HepG2 (cell line): ENCODE data around the gene ZNF221. TPM values are rescaled to one million over a fixed set of nuclear protein-coding genes. Genes with fewer than 3 reads are reported as not detected.

Source experiments
- KDM5B ChIP-seq: sonication (generic); formaldehyde crosslinking; IDR thresholded peaks from 2 replicates; pipeline ENCODE4 v1.4.0; 2020; ENCODE audit warnings: missing genetic modification reagents, mild to moderate bottlenecking, borderline replicate concordance
- YEATS4 ChIP-seq: sonication (generic); formaldehyde crosslinking; IDR thresholded peaks from 2 replicates; pipeline ENCODE4 v1.4.0; 2020; ENCODE audit warnings: missing genetic modification reagents, borderline replicate concordance
- ZNF644 ChIP-seq: IDR thresholded peaks from 2 replicates; pipeline ENCODE4 v1.6.1; 2016; ENCODE audit warnings: low read depth
- polyA plus RNA-seq, 8 experiments: library from polyadenylated mRNA; depleted of rRNA in 3 of 8; stranded (reverse) in 7 of 8; unstranded in 1 of 8; fragments of >200 nt; fragmentation: Illumina TruSeq in 4 of 8; extraction: Trizol in 4 of 8; gene quantifications; 2 replicates each; pipeline versions ENCODE4 v1.2.1 to v1.2.3, GENCODE V29; 2011 to 2016; ENCODE audit warnings: low read depth in 4 of 8, missing spikeins in 1 of 8, mixed read lengths in 1 of 8; ENCODE audit not compliant: insufficient read depth in 1 of 8
- total RNA-seq, 5 experiments: library from RNA; depleted of rRNA; stranded (reverse); fragments of >200 nt; fragmentation: Illumina TruSeq; extraction: Trizol; gene quantifications; 2 replicates each; pipeline ENCODE4 v1.2.3, GENCODE V29; 2016; ENCODE audit warnings: low read depth in 1 of 5
- TF ChIP-seq, protein P1 (sequence below): sonication (generic); formaldehyde crosslinking; IDR thresholded peaks from 2 replicates; pipeline ENCODE4 v1.9.0; 2021; ENCODE audit warnings: mild to moderate bottlenecking, missing genetic modification reagents
- TF ChIP-seq, protein P2 (sequence below): IDR thresholded peaks from 2 replicates; pipeline ENCODE4 v1.6.1; 2012; ENCODE audit warnings: inconsistent platforms
- TF ChIP-seq, protein P3 (sequence below): sonication (generic); formaldehyde crosslinking; IDR thresholded peaks from 2 replicates; pipeline ENCODE4 v1.4.0; 2020; ENCODE audit warnings: mild to moderate bottlenecking, missing genetic modification reagents
- TF ChIP-seq, protein P4 (sequence below), 2 experiments: fragments of 450-650 bp in 1 of 2; sonication (generic) in 1 of 2; formaldehyde crosslinking in 1 of 2; IDR thresholded peaks; 2 replicates each; pipeline versions ENCODE4 v1.6.1 to v1.8.0; 2016 to 2022; ENCODE audit warnings: antibody characterized with exemption in 1 of 2, mild to moderate bottlenecking in 1 of 2, missing genetic modification reagents in 1 of 2

The ZNF221 gene
- total and polyA plus RNA-seq, 2 of the 13 experiments (the other 11 are each of a cell fraction or from before 2014, with no cell fraction given): 0.48 to 3.4 TPM

DNA sequence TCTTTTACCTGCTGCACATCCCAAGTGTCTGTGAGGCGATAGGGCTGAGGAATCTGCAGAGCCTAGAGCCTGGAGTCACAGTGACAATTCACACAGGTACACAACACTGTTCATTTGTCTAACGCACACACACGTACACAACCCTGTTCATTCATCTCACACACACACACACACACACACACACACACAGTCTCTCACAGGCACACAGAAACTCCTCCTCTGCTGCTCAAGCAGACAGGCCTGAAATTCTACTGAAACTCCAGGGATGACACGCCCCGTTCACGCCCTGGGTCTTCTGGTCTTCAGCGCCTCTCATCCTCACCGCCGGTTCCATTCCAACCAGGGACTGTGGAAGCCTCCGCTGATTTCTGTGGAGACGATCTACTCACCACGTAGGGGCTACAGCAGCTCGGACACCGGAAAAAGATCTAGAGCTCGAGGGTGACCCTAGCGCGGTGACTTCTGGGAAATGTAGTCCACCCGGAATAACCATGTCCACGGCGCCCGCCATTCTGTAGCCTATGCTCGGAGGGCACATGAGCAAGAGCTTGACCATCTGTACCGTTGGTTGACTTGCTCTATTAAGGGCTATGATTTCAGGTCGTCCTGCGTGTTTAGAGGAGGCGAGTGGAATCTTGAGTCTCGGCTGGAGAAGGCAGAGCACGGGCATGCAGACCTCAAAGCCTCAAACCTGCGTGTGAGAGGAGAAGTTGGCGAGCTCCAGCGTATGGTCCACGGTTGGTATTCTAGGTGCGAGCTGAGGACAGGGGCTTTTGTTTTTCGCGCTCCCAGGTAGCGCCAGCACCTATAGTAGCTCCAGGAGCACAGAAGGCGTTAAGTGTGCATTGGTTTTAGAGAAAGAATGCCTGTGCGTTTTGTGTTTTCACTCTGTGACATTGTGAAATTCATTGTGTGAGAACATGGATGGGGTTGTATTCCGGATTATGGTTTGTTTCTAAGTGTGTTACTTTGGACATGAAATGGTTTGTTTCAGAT is 49.3 kb upstream of the ZNF221 start (continued):
- TF ChIP-seq KDM5B (peak; percentile 30; the same call in 1 of the 2 replicates), YEATS4 (peak; percentile 73), ZNF644 (CRISPR knock-in tag) (peak; percentile 76; the same call in 1 of the 2 replicates)
- TF ChIP-seq, protein P1, sequence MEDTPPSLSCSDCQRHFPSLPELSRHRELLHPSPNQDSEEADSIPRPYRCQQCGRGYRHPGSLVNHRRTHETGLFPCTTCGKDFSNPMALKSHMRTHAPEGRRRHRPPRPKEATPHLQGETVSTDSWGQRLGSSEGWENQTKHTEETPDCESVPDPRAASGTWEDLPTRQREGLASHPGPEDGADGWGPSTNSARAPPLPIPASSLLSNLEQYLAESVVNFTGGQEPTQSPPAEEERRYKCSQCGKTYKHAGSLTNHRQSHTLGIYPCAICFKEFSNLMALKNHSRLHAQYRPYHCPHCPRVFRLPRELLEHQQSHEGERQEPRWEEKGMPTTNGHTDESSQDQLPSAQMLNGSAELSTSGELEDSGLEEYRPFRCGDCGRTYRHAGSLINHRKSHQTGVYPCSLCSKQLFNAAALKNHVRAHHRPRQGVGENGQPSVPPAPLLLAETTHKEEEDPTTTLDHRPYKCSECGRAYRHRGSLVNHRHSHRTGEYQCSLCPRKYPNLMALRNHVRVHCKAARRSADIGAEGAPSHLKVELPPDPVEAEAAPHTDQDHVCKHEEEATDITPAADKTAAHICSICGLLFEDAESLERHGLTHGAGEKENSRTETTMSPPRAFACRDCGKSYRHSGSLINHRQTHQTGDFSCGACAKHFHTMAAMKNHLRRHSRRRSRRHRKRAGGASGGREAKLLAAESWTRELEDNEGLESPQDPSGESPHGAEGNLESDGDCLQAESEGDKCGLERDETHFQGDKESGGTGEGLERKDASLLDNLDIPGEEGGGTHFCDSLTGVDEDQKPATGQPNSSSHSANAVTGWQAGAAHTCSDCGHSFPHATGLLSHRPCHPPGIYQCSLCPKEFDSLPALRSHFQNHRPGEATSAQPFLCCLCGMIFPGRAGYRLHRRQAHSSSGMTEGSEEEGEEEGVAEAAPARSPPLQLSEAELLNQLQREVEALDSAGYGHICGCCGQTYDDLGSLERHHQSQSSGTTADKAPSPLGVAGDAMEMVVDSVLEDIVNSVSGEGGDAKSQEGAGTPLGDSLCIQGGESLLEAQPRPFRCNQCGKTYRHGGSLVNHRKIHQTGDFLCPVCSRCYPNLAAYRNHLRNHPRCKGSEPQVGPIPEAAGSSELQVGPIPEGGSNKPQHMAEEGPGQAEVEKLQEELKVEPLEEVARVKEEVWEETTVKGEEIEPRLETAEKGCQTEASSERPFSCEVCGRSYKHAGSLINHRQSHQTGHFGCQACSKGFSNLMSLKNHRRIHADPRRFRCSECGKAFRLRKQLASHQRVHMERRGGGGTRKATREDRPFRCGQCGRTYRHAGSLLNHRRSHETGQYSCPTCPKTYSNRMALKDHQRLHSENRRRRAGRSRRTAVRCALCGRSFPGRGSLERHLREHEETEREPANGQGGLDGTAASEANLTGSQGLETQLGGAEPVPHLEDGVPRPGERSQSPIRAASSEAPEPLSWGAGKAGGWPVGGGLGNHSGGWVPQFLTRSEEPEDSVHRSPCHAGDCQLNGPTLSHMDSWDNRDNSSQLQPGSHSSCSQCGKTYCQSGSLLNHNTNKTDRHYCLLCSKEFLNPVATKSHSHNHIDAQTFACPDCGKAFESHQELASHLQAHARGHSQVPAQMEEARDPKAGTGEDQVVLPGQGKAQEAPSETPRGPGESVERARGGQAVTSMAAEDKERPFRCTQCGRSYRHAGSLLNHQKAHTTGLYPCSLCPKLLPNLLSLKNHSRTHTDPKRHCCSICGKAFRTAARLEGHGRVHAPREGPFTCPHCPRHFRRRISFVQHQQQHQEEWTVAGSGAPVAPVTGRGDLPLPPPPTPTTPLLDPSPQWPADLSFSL (CRISPR knock-in tag): peak; percentile 83
- TF ChIP-seq, protein P2, sequence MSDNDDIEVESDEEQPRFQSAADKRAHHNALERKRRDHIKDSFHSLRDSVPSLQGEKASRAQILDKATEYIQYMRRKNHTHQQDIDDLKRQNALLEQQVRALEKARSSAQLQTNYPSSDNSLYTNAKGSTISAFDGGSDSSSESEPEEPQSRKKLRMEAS: peak; percentile 69
- TF ChIP-seq, protein P3, sequence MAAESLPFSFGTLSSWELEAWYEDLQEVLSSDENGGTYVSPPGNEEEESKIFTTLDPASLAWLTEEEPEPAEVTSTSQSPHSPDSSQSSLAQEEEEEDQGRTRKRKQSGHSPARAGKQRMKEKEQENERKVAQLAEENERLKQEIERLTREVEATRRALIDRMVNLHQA (CRISPR knock-in tag): no peak
- TF ChIP-seq, protein P4, sequence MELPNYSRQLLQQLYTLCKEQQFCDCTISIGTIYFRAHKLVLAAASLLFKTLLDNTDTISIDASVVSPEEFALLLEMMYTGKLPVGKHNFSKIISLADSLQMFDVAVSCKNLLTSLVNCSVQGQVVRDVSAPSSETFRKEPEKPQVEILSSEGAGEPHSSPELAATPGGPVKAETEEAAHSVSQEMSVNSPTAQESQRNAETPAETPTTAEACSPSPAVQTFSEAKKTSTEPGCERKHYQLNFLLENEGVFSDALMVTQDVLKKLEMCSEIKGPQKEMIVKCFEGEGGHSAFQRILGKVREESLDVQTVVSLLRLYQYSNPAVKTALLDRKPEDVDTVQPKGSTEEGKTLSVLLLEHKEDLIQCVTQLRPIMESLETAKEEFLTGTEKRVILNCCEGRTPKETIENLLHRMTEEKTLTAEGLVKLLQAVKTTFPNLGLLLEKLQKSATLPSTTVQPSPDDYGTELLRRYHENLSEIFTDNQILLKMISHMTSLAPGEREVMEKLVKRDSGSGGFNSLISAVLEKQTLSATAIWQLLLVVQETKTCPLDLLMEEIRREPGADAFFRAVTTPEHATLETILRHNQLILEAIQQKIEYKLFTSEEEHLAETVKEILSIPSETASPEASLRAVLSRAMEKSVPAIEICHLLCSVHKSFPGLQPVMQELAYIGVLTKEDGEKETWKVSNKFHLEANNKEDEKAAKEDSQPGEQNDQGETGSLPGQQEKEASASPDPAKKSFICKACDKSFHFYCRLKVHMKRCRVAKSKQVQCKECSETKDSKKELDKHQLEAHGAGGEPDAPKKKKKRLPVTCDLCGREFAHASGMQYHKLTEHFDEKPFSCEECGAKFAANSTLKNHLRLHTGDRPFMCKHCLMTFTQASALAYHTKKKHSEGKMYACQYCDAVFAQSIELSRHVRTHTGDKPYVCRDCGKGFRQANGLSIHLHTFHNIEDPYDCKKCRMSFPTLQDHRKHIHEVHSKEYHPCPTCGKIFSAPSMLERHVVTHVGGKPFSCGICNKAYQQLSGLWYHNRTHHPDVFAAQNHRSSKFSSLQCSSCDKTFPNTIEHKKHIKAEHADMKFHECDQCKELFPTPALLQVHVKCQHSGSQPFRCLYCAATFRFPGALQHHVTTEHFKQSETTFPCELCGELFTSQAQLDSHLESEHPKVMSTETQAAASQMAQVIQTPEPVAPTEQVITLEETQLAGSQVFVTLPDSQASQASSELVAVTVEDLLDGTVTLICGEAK (IDR thresholded peaks at IDR 0.05): no peak
- TF ChIP-seq, protein P4 (CRISPR knock-in tag; IDR thresholded peaks at IDR 0.05): 0 out of 2 replicates have a peak, but pooled peaks have one; percentile 53
